Measurements from ENCODE around the gene NWD2.

DNA sequence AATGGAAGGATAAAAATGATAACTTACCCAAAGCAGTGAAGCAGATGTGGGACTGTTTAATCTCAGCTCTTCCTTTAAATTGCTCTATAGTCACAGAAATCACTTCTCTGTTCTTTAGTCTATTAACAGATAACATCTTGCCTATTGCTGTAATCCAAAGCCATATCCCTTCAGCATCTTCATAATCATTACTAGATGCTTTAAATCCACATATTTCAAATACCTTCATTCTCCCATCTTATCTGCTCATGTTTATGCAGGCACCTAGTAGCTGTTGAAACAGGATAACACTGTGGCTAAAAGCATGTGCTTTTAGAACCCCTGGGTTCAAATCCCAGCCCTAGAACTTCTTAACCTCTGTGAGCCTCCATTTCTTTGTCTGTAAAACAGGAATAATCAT is 231.7 kb downstream of the NWD2 start:
- TF ChIP-seq YY1 (IDR thresholded peaks at IDR 0.05; ENCODE audit: insufficient read depth, insufficient read length) (no peak), SUZ12 (IDR thresholded peaks at IDR 0.05; ENCODE audit: extremely low read depth, insufficient read depth, insufficient read length) (no peak), ZNF274 (IDR thresholded peaks at IDR 0.05; ENCODE audit: low read depth, low read length) (no peak)

All from NT2/D1 (cell line).